Esophagus squamous epithelium (tissue), 5 donors: Measurements from ENCODE around the gene P2RX4. TPM values are rescaled to one million over a fixed set of nuclear protein-coding genes. Genes with fewer than 3 reads are reported as not detected.

Experiments used
- DNase-seq: peaks from one replicate; lab custom pipeline; 2025; lab: John Stamatoyannopoulos, UW
- H3K27ac ChIP-seq, 4 donors: fragments of 200-600 bp; sonication (generic); one replicate each; pipeline ENCODE4 v1.5.1; 2016 to 2019; ENCODE audit warnings: mild to moderate bottlenecking in 1 of 4
- H3K27me3 ChIP-seq, 4 donors: fragments of 200-600 bp; sonication (generic); 1 replicate in 3 of 4; 2 replicates in 1 of 4; pipeline versions ENCODE4 v1.5.1 to v1.6.0; 2017 to 2021; ENCODE audit warnings: antibody characterized with exemption in 1 of 4
- H3K36me3 ChIP-seq, 3 donors: fragments of 200-600 bp; sonication (generic); one replicate each; pipeline ENCODE4 v1.5.1; 2016 to 2019
- H3K4me1 ChIP-seq, 3 donors: fragments of 200-600 bp; sonication (generic); one replicate each; pipeline ENCODE4 v1.5.1; 2017 to 2019
- H3K4me3 ChIP-seq, 4 donors: fragments of 200-600 bp; sonication (generic); 1 replicate in 3 of 4; 2 replicates in 1 of 4; pipeline ENCODE4 v1.5.1; 2016 to 2019; ENCODE audit warnings: mild to moderate bottlenecking in 2 of 4, moderate library complexity in 1 of 4
- H3K9me3 ChIP-seq, 3 donors: fragments of 200-600 bp; sonication (generic); one replicate each; pipeline ENCODE4 v1.5.1; 2016 to 2019
- CTCF ChIP-seq, 6 experiments: fragments of 450-650 bp in 4 of 6; fragments of 200-600 bp in 2 of 6; sonication (generic) in 2 of 6; IDR thresholded peaks; one replicate each; pipeline ENCODE4 v1.5.1; 2016 to 2019; ENCODE audit warnings: antibody characterized with exemption in 6 of 6, mild to moderate bottlenecking in 4 of 6, moderate library complexity in 4 of 6
- POLR2A ChIP-seq, 4 donors: fragments of 450-650 bp; IDR thresholded peaks; one replicate each; pipeline ENCODE4 v1.6.1; 2017; ENCODE audit warnings: antibody characterized with exemption in 4 of 4, mild to moderate bottlenecking in 4 of 4, moderate library complexity in 3 of 4
- WGBS, 2 donors: methylation state at CpG; one replicate each; pipeline ENCODE4 v1.1.5; 2018; 5-methylcytosine and 5-hydroxymethylcytosine counted together
- intact Hi-C: fragments of 100-400 bp; cut with DNase I; formaldehyde crosslinking; loops from one replicate; pipeline ENCODE4 v1.15.0; 2022
- total RNA-seq, 4 donors: library from RNA; depleted of rRNA; stranded (reverse); fragments of >200 nt; gene quantifications; one replicate each; pipeline ENCODE4 v1.1.0, GENCODE V29; 2016
- donor health status: DM: yes; HTN: yes; CAD: no.

The P2RX4 gene
- total RNA-seq, 4 donors from 2014 or later, result 13.0 to 32.3 (median 19.9) TPM

- H3K27ac ChIP-seq, result peak overlapping the region in 2 of 4 donors; percentile 54 to 64
- WGBS, 2 donors, result 60 to 70% methylated on average over 7 of the region's 7 CpGs
- no peak for TF ChIP-seq CTCF (IDR thresholded peaks at IDR 0.05)
- TF ChIP-seq POLR2A (IDR thresholded peaks at IDR 0.05), result no peak
- H3K9me3 ChIP-seq, result no peaks in the 10 kb centered on the region
- DNase-seq, result no peak
- H3K36me3 ChIP-seq, result peaks cover 15 to 80% (median 16%) of the 10 kb centered on the region in 3 donors
- H3K27me3 ChIP-seq, result no peaks in the 10 kb centered on the region
- peak overlapping the region in 1 of 4 donors; percentile 57 for H3K4me3 ChIP-seq
- intact Hi-C loops, result no loop called here
- peaks cover 16 to 25% (median 19%) of the 10 kb centered on the region in 3 donors for H3K4me1 ChIP-seq
These were observed 30.1 kb downstream of the P2RX4 start for GRCh38 chr12:121240062-121240420.

- Histone ChIP-seq H3K27ac (peak overlapping the region; percentile 19 to 67 (median 59)), H3K27me3 (no peaks in the 10 kb centered on the region), H3K4me3 (peak overlapping the region in 3 of 4 donors; percentile 14 to 57 (median 24)), H3K36me3 (peaks cover 15 to 82% (median 16%) of the 10 kb centered on the region in 3 donors), H3K9me3 (no peaks in the 10 kb centered on the region), H3K4me1 (peaks cover 16 to 25% (median 19%) of the 10 kb centered on the region in 3 donors)
- intact Hi-C loops, result no loop called here
- DNase-seq, result no peak
- WGBS, 2 donors, result 32 to 47% methylated on average over 12 to 13 of the region's 38 CpGs
- TF ChIP-seq CTCF (IDR thresholded peaks at IDR 0.05), result no peak
- TF ChIP-seq POLR2A (IDR thresholded peaks at IDR 0.05), result no peak
These were observed 30.7 kb downstream of the P2RX4 start for GRCh38 chr12:121240484-121241101.

- Histone ChIP-seq H3K27ac (peak overlapping the region; percentile 19 to 67 (median 59)), H3K4me1 (peaks cover 16 to 25% (median 19%) of the 10 kb centered on the region in 3 donors), H3K27me3 (no peaks in the 10 kb centered on the region), H3K36me3 (peaks cover 15 to 82% (median 16%) of the 10 kb centered on the region in 3 donors), H3K4me3 (peak overlapping the region in 3 of 4 donors; percentile 14 to 57 (median 24)), H3K9me3 (no peaks in the 10 kb centered on the region)
- 71 to 92% methylated on average over 9 to 10 of the region's 17 CpGs for WGBS, 2 donors
- no peak for DNase-seq
- no peak for TF ChIP-seq CTCF (IDR thresholded peaks at IDR 0.05)
- no peak for TF ChIP-seq POLR2A (IDR thresholded peaks at IDR 0.05)
- intact Hi-C loops, result no loop called here
These were observed 31.4 kb downstream of the P2RX4 start for GRCh38 chr12:121241156-121241970.

GRCh38 chr12:121245031-121245430, 35.1 kb downstream of the P2RX4 start:
- Histone ChIP-seq H3K4me3 (no peak overlapping the region), H3K27ac (no peak overlapping the region), H3K36me3 (peaks cover 18 to 92% (median 39%) of the 10 kb centered on the region in 3 donors), H3K4me1 (peaks cover 7 to 14% (median 11%) of the 10 kb centered on the region in 3 donors), H3K27me3 (no peaks in the 10 kb centered on the region), H3K9me3 (no peaks in the 10 kb centered on the region)
- no peak for DNase-seq
- intact Hi-C loops, result no loop called here
- WGBS, 2 donors, result 89 to 90% methylated on average over 5 to 8 of the region's 14 CpGs
- TF ChIP-seq POLR2A (IDR thresholded peaks at IDR 0.05) (no peak), CTCF (IDR thresholded peaks at IDR 0.05) (no peak)

- peaks cover 0 to 16% (median 5%) of the 10 kb centered on the region in 3 donors for H3K4me1 ChIP-seq
- H3K36me3 ChIP-seq, result peaks cover 18 to 97% (median 39%) of the 10 kb centered on the region in 3 donors
- H3K27me3 ChIP-seq, result no peaks in the 10 kb centered on the region
- WGBS, 2 donors, result 72 to 89% methylated on average over 6 to 7 of the region's 7 CpGs
- H3K27ac ChIP-seq, result no peak overlapping the region
- intact Hi-C loops, result no loop called here
- H3K4me3 ChIP-seq, result no peak overlapping the region
- no peak for TF ChIP-seq CTCF (IDR thresholded peaks at IDR 0.05)
- no peaks in the 10 kb centered on the region for H3K9me3 ChIP-seq
- no peak for DNase-seq
These were observed 36.0 kb downstream of the P2RX4 start for GRCh38 chr12:121245951-121246350.
